HepG2 (cell line): ENCODE results near the gene TULP4. TPM values are rescaled to one million over a fixed set of nuclear protein-coding genes. Genes with fewer than 3 reads are reported as not detected.

Experiments
- CREBL2 ChIP-seq: sonication (generic); formaldehyde crosslinking; IDR thresholded peaks from 2 replicates; pipeline ENCODE4 v1.8.1; 2023; ENCODE audit warnings: missing genetic modification reagents, mild to moderate bottlenecking, borderline replicate concordance
- FOXA3 ChIP-seq: IDR thresholded peaks from 2 replicates; pipeline ENCODE4 v1.6.1; 2016; ENCODE audit warnings: missing genetic modification reagents, missing compliant biosample characterization
- FOXM1 ChIP-seq: sonication (generic); formaldehyde crosslinking; IDR thresholded peaks from 2 replicates; pipeline ENCODE4 v1.5.0; 2020; ENCODE audit warnings: missing genetic modification reagents
- FOXO4 ChIP-seq: sonication (generic); formaldehyde crosslinking; conservative IDR thresholded peaks from 2 replicates; pipeline ENCODE4 v1.8.1; 2023; ENCODE audit warnings: missing genetic modification reagents
- HMGA1 ChIP-seq: sonication (generic); formaldehyde crosslinking; conservative IDR thresholded peaks from 2 replicates; pipeline ENCODE4 v1.4.0; 2020; ENCODE audit warnings: missing genetic modification reagents
- KAT2B ChIP-seq: fragments of 150-350 bp; IDR thresholded peaks from 2 replicates; pipeline ENCODE4 v1.6.1; 2014; ENCODE audit warnings: low read depth, low read length, borderline replicate concordance
- LBX2 ChIP-seq: sonication (generic); formaldehyde crosslinking; IDR thresholded peaks from 2 replicates; pipeline ENCODE4 v1.5.0; 2020; ENCODE audit warnings: missing genetic modification reagents, mild to moderate bottlenecking, borderline replicate concordance
- MED1 ChIP-seq: sonication (generic); formaldehyde crosslinking; IDR thresholded peaks from 2 replicates; pipeline ENCODE4 v1.4.0; 2020; ENCODE audit warnings: missing genetic modification reagents
- NFE2L1 ChIP-seq: sonication (generic); formaldehyde crosslinking; IDR thresholded peaks from 2 replicates; pipeline ENCODE4 v1.4.0; 2020; ENCODE audit warnings: missing genetic modification reagents, mild to moderate bottlenecking, borderline replicate concordance
- NR0B2 ChIP-seq: sonication (generic); formaldehyde crosslinking; IDR thresholded peaks from 2 replicates; pipeline ENCODE4 v1.4.0; 2020; ENCODE audit warnings: mild to moderate bottlenecking, missing genetic modification reagents
- SNAPC5 ChIP-seq: sonication (generic); formaldehyde crosslinking; IDR thresholded peaks from 2 replicates; pipeline ENCODE4 v1.8.1; 2023; ENCODE audit warnings: mild to moderate bottlenecking, missing genetic modification reagents, borderline replicate concordance
- SPEN ChIP-seq: sonication (generic); formaldehyde crosslinking; IDR thresholded peaks from 2 replicates; pipeline ENCODE4 v1.5.1; 2020; ENCODE audit warnings: low read depth, mild to moderate bottlenecking, missing genetic modification reagents
- ZFP36 ChIP-seq: fragments of 150-350 bp; IDR thresholded peaks from 2 replicates; pipeline ENCODE4 v1.6.1; 2018; ENCODE audit warnings: borderline replicate concordance, low read length, low read depth; ENCODE audit not compliant: partially characterized antibody
- ZNF142 ChIP-seq: sonication (generic); formaldehyde crosslinking; IDR thresholded peaks from 2 replicates; pipeline ENCODE4 v1.4.0; 2020; ENCODE audit warnings: missing genetic modification reagents
- ZNF234 ChIP-seq: sonication (generic); formaldehyde crosslinking; conservative IDR thresholded peaks from 2 replicates; pipeline ENCODE4 v1.5.1; 2020; ENCODE audit warnings: mild to moderate bottlenecking, missing genetic modification reagents
- ZNF382 ChIP-seq: sonication (generic); formaldehyde crosslinking; IDR thresholded peaks from 2 replicates; pipeline ENCODE4 v1.5.0; 2020; ENCODE audit warnings: missing genetic modification reagents, mild to moderate bottlenecking, borderline replicate concordance
- ZNF441 ChIP-seq: sonication (generic); formaldehyde crosslinking; IDR thresholded peaks from 2 replicates; pipeline ENCODE4 v1.7.0; 2021; ENCODE audit warnings: missing genetic modification reagents, borderline replicate concordance
- ZNF562 ChIP-seq: sonication (generic); formaldehyde crosslinking; IDR thresholded peaks from 2 replicates; pipeline ENCODE4 v1.8.0; 2022; ENCODE audit warnings: missing genetic modification reagents, borderline replicate concordance
- ZNF563 ChIP-seq: sonication (generic); formaldehyde crosslinking; IDR thresholded peaks from 2 replicates; pipeline ENCODE4 v1.8.0; 2022; ENCODE audit warnings: mild to moderate bottlenecking, moderate library complexity, missing genetic modification reagents
- ZNF672 ChIP-seq: sonication (generic); formaldehyde crosslinking; IDR thresholded peaks from 2 replicates; pipeline ENCODE4 v1.8.1; 2022; ENCODE audit warnings: missing genetic modification reagents
- polyA plus RNA-seq, 8 experiments: library from polyadenylated mRNA; depleted of rRNA in 3 of 8; stranded (reverse) in 7 of 8; unstranded in 1 of 8; fragments of >200 nt; fragmentation: Illumina TruSeq in 4 of 8; extraction: Trizol in 4 of 8; gene quantifications; 2 replicates each; pipeline versions ENCODE4 v1.2.1 to v1.2.3, GENCODE V29; 2011 to 2016; ENCODE audit warnings: low read depth in 4 of 8, missing spikeins in 1 of 8, mixed read lengths in 1 of 8; ENCODE audit not compliant: insufficient read depth in 1 of 8
- total RNA-seq, 5 experiments: library from RNA; depleted of rRNA; stranded (reverse); fragments of >200 nt; fragmentation: Illumina TruSeq; extraction: Trizol; gene quantifications; 2 replicates each; pipeline ENCODE4 v1.2.3, GENCODE V29; 2016; ENCODE audit warnings: low read depth in 1 of 5

The TULP4 gene
- total and polyA plus RNA-seq, 2 of the 13 experiments (the other 11 are each of a cell fraction or from before 2014, with no cell fraction given): 21.1 to 122 TPM

GRCh38 chr6:158559895-158560835, 247.9 kb downstream of the TULP4 start, which contains the start of gene TMEM181 (continued):
- TF ChIP-seq LBX2: peak; percentile 70; the same call in 1 of the 2 replicates
- no peak for TF ChIP-seq ZNF562 (CRISPR knock-in tag)
- no peak for TF ChIP-seq FOXM1
- peak; percentile 82; the same call in 1 of the 2 replicates for TF ChIP-seq ZNF563 (CRISPR knock-in tag)
- TF ChIP-seq FOXO4 (CRISPR knock-in tag): no peak
- peak; percentile 74; the same call in 1 of the 2 replicates for TF ChIP-seq CREBL2 (CRISPR knock-in tag)
- no peak for TF ChIP-seq ZNF382 (CRISPR knock-in tag)
- no peak; the same call in none of the 2 replicates for TF ChIP-seq NR0B2 (CRISPR knock-in tag)
- no peak for TF ChIP-seq ZFP36
- no peak for TF ChIP-seq HMGA1 (CRISPR knock-in tag)
- peak; percentile 77; the same call in 1 of the 2 replicates for TF ChIP-seq ZNF441
- TF ChIP-seq ZNF142 (CRISPR knock-in tag): peak; percentile 97
- TF ChIP-seq NFE2L1 (CRISPR knock-in tag): no peak
- TF ChIP-seq FOXA3 (CRISPR knock-in tag): peak; percentile 54
- no peak for TF ChIP-seq SNAPC5 (CRISPR knock-in tag)
- TF ChIP-seq ZNF234 (CRISPR knock-in tag): no peak
- TF ChIP-seq MED1 (CRISPR knock-in tag): peak; percentile 90
- no peak for TF ChIP-seq KAT2B
- peak; percentile 73 for TF ChIP-seq SPEN (CRISPR knock-in tag)
- TF ChIP-seq ZNF672: 0 out of 2 replicates have a peak, but pooled peaks have one; percentile 80
